GM23338 (cell line): ENCODE results near the gene POM121L2.

Experiments used
- EZH2 ChIP-seq: fragments of 200-600 bp; sonication (generic); IDR thresholded peaks from one replicate; pipeline ENCODE4 v1.8.0; 2017; ENCODE audit warnings: antibody characterized with exemption, mild to moderate bottlenecking, low read depth; ENCODE audit not compliant: unreplicated experiment
- EZH2phosphoT487 ChIP-seq: fragments of 200-600 bp; sonication (generic); IDR thresholded peaks from one replicate; pipeline ENCODE4 v1.8.1; 2018; ENCODE audit warnings: antibody characterized with exemption; ENCODE audit not compliant: unreplicated experiment
- JUNB ChIP-seq: IDR thresholded peaks from one replicate; pipeline ENCODE4 v1.6.1; 2016; ENCODE audit warnings: antibody characterized with exemption; ENCODE audit not compliant: unreplicated experiment
- NANOG ChIP-seq: IDR thresholded peaks from 2 replicates; pipeline ENCODE4 v1.6.1; 2016; ENCODE audit warnings: antibody characterized with exemption, borderline replicate concordance
- POLR2AphosphoS5 ChIP-seq: IDR thresholded peaks from 2 replicates; pipeline ENCODE4 v1.6.1; 2016; ENCODE audit warnings: antibody characterized with exemption, low read depth
- STAT1 ChIP-seq: IDR thresholded peaks from one replicate; pipeline ENCODE4 v1.6.1; 2016; ENCODE audit warnings: antibody characterized with exemption; ENCODE audit not compliant: unreplicated experiment
- ZNF114 ChIP-seq: fragments of 250-450 bp; sonication (Bioruptor Pico); IDR thresholded peaks from 2 replicates; pipeline ENCODE4 v1.5.0; 2020; ENCODE audit warnings: mild to moderate bottlenecking, moderate library complexity
- ZNF331 ChIP-seq: fragments of 250-450 bp; sonication (Bioruptor Pico); IDR thresholded peaks from 2 replicates; pipeline ENCODE4 v1.5.0; 2020; ENCODE audit warnings: low read depth, mild to moderate bottlenecking, moderate library complexity
- TF ChIP-seq, protein P1 (sequence below), 2 experiments: fragments of 200-600 bp in 1 of 2; sonication (generic) in 1 of 2; conservative IDR thresholded peaks; 2 replicates each; pipeline versions ENCODE4 v1.5.1 to v1.6.1; 2016 to 2017; ENCODE audit warnings: antibody characterized with exemption in 2 of 2, low read depth in 2 of 2, mild to moderate bottlenecking in 2 of 2, moderate library complexity in 1 of 2
- TF ChIP-seq, protein P2 (sequence below): IDR thresholded peaks from 2 replicates; pipeline ENCODE4 v1.6.1; 2016; ENCODE audit warnings: antibody characterized with exemption
- TF ChIP-seq, protein P3 (sequence below): IDR thresholded peaks from one replicate; pipeline ENCODE4 v1.6.1; 2018; ENCODE audit warnings: antibody characterized with exemption; ENCODE audit not compliant: unreplicated experiment

DNA sequence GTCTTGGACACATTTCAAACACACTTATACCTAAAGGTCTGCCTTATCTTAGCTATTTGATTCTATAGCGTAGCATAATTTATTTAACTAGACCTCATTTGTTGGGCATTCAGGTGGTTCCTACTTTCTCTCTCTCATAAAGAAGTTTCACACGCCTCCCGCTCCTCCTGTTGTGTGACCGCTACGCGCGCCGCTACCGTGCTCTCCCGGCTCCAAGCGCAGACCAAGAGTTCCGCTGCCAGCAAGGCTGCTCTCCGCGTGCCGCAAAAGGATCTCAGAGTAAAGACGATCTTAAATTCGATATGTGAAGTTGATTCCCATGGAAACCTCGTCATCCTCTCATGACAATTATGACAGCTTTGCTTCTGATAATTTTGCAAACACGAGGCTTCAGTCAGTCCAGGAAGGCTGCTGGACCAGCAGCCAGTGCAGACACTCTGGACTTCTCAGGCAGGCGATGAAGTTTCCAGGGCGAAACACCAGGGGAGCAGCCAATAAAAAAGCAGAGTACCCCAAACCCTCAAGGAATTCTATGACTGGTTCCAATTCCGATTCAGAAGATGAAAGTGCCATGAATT is 44.1 kb downstream of the POM121L2 start:
- TF ChIP-seq, protein P1, sequence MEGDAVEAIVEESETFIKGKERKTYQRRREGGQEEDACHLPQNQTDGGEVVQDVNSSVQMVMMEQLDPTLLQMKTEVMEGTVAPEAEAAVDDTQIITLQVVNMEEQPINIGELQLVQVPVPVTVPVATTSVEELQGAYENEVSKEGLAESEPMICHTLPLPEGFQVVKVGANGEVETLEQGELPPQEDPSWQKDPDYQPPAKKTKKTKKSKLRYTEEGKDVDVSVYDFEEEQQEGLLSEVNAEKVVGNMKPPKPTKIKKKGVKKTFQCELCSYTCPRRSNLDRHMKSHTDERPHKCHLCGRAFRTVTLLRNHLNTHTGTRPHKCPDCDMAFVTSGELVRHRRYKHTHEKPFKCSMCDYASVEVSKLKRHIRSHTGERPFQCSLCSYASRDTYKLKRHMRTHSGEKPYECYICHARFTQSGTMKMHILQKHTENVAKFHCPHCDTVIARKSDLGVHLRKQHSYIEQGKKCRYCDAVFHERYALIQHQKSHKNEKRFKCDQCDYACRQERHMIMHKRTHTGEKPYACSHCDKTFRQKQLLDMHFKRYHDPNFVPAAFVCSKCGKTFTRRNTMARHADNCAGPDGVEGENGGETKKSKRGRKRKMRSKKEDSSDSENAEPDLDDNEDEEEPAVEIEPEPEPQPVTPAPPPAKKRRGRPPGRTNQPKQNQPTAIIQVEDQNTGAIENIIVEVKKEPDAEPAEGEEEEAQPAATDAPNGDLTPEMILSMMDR (conservative IDR thresholded peaks at IDR 0.05; ENCODE audit: low read depth in 2 of 2) = no peak
- TF ChIP-seq POLR2AphosphoS5 = no peak
- TF ChIP-seq EZH2phosphoT487 = no peak
- TF ChIP-seq EZH2 = no peak
- TF ChIP-seq, protein P2, sequence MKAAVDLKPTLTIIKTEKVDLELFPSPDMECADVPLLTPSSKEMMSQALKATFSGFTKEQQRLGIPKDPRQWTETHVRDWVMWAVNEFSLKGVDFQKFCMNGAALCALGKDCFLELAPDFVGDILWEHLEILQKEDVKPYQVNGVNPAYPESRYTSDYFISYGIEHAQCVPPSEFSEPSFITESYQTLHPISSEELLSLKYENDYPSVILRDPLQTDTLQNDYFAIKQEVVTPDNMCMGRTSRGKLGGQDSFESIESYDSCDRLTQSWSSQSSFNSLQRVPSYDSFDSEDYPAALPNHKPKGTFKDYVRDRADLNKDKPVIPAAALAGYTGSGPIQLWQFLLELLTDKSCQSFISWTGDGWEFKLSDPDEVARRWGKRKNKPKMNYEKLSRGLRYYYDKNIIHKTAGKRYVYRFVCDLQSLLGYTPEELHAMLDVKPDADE = no peak
- TF ChIP-seq, protein P3, sequence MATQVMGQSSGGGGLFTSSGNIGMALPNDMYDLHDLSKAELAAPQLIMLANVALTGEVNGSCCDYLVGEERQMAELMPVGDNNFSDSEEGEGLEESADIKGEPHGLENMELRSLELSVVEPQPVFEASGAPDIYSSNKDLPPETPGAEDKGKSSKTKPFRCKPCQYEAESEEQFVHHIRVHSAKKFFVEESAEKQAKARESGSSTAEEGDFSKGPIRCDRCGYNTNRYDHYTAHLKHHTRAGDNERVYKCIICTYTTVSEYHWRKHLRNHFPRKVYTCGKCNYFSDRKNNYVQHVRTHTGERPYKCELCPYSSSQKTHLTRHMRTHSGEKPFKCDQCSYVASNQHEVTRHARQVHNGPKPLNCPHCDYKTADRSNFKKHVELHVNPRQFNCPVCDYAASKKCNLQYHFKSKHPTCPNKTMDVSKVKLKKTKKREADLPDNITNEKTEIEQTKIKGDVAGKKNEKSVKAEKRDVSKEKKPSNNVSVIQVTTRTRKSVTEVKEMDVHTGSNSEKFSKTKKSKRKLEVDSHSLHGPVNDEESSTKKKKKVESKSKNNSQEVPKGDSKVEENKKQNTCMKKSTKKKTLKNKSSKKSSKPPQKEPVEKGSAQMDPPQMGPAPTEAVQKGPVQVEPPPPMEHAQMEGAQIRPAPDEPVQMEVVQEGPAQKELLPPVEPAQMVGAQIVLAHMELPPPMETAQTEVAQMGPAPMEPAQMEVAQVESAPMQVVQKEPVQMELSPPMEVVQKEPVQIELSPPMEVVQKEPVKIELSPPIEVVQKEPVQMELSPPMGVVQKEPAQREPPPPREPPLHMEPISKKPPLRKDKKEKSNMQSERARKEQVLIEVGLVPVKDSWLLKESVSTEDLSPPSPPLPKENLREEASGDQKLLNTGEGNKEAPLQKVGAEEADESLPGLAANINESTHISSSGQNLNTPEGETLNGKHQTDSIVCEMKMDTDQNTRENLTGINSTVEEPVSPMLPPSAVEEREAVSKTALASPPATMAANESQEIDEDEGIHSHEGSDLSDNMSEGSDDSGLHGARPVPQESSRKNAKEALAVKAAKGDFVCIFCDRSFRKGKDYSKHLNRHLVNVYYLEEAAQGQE = no peak
- no peak for TF ChIP-seq STAT1
- TF ChIP-seq ZNF114 (CRISPR knock-in tag) = no peak
- TF ChIP-seq JUNB = no peak
- TF ChIP-seq ZNF331 (CRISPR knock-in tag) = no peak
- TF ChIP-seq NANOG = no peak
